Breast epithelium (tissue), 3 donors: ENCODE data around the gene HSPB2.

Source experiments
- POLR2A ChIP-seq: fragments of 450-650 bp; IDR thresholded peaks from one replicate; pipeline ENCODE4 v1.6.1; 2016; ENCODE audit warnings: antibody characterized with exemption, mild to moderate bottlenecking, moderate library complexity
- TF ChIP-seq, protein P1 (sequence below), 3 donors: fragments of 450-650 bp; IDR thresholded peaks; one replicate each; pipeline ENCODE4 v1.5.1; 2016 to 2017; ENCODE audit warnings: antibody characterized with exemption in 3 of 3, mild to moderate bottlenecking in 3 of 3, moderate library complexity in 3 of 3

DNA sequence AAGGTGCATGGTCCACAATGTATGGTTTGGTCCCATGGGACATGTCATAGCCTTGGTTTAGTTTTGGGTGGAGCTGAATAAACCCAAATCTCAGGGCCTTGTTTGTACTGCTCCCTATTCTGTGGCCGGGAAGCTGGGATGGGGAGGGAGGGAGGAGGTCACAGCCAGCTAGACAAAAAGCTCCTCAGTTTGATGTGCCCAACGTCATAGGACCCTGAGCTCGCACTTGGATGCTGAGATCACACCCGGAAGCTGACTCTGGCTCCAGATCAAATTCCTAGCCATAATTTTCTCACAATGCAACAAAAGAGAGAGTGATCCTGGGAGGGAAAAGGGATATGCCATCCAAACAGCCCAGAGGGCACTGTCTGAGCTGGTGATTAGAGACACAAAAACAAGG, 1.5 kb downstream of the HSPB2 start:
- TF ChIP-seq POLR2A: no peak
- TF ChIP-seq, protein P1, sequence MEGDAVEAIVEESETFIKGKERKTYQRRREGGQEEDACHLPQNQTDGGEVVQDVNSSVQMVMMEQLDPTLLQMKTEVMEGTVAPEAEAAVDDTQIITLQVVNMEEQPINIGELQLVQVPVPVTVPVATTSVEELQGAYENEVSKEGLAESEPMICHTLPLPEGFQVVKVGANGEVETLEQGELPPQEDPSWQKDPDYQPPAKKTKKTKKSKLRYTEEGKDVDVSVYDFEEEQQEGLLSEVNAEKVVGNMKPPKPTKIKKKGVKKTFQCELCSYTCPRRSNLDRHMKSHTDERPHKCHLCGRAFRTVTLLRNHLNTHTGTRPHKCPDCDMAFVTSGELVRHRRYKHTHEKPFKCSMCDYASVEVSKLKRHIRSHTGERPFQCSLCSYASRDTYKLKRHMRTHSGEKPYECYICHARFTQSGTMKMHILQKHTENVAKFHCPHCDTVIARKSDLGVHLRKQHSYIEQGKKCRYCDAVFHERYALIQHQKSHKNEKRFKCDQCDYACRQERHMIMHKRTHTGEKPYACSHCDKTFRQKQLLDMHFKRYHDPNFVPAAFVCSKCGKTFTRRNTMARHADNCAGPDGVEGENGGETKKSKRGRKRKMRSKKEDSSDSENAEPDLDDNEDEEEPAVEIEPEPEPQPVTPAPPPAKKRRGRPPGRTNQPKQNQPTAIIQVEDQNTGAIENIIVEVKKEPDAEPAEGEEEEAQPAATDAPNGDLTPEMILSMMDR (IDR thresholded peaks at IDR 0.05): no peak
